Activated CD8-positive, alpha-beta memory T cell treated with anti-CD3 and anti-CD28 coated beads for 36 hours (primary cell): ENCODE measurements around the gene ERC1. TPM values are rescaled to one million over a fixed set of nuclear protein-coding genes. Genes with fewer than 3 reads are reported as not detected.
"Not testable (repeated sequence)": the region's sequence is repeated elsewhere in the genome, so short reads cannot be mapped to it uniquely, and the experiment has no call there.

Experiments used
- CTCF ChIA-PET: fragments of 350-600 bp; sonication (Branson Sonifier 250); formaldehyde crosslinking; loops from one replicate; lab custom pipeline; 2021; ENCODE audit warnings: antibody characterized with exemption; lab: Charles Lee
- POLR2A ChIA-PET: fragments of 350-600 bp; sonication (Branson Sonifier 250); formaldehyde crosslinking; loops from one replicate; lab custom pipeline; 2021; ENCODE audit warnings: antibody characterized with exemption; lab: Charles Lee
- total RNA-seq, 2 experiments: library from RNA; stranded (reverse); gene quantifications; one replicate each; pipeline ENCODE4 v1.2.3, GENCODE V29; 2021

The ERC1 gene
- total RNA-seq, 2 experiments from 2014 or later = 24.2 to 25.8 TPM

DNA sequence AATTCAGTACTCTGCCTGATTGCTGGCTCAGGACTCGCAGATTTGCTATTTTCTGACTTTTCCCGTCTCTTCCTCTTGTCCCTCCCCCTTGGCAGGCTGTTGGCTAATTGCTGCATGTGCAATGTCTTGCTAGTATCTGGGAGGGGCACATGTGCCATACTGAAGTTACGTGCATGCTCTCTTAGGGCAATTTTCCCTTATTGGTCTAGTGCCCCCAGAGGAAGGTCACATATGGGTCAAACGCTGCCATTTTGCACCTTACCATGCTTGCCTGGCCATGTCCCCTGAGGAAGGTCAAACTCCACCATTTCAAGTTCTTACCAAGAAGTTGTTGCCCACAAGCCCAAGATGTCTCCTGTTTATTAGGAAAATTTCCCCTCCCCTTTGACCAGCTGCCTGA lies 13.9 kb upstream of the ERC1 start:
- POLR2A ChIA-PET = no interaction called here
- CTCF ChIA-PET = no interaction called here

- POLR2A ChIA-PET = no interaction called here
- CTCF ChIA-PET = no interaction called here
These were observed 11.7 kb upstream of the ERC1 start for GRCh38 chr12:979349-979748.

DNA sequence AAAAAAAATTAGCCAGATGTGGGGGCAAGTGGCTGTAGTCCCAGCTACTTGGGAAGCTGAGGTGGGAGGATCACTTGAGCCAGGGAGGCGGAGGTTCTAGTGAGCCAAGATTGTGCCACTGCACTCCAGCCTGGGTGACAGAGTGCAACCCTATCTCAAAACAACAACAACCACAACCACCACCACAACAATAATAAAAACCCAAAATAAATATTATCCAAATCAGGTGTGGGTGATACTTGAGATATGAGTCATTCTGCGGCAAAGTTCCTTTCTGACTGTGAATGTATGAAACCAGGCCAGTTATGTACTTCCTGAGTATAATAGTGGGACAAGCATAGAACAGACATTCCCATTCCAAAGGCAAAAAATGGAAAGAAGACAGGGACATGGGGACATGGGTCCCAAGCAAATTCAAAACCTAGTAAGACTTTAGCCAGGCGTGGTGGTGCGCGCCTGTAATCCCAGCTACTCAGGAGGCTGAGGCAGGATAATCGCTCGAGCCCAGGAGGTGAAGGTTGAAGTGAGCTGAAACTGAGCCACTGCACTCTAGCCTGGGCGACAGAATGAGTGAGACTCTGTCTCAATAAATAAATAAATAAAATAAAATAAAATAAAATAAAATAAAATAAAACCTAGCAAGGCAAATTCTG lies 9.7 kb upstream of the ERC1 start:
- ChIA-PET CTCF (no interaction called here), POLR2A (interaction anchor here (0.6 kb wide), 2 partner anchors 161 to 444 kb away, joined by 3 to 4 read pairs; no protein-coding TSS in a partner anchor)

- ChIA-PET CTCF (no interaction called here), POLR2A (interaction anchor here (0.7 kb wide), 1 partner anchor 19 kb away, joined by 6 read pairs; no protein-coding TSS in a partner anchor)
These were observed 9.1 kb upstream of the ERC1 start for GRCh38 chr12:981961-982360.

- ChIA-PET POLR2A (no interaction called here), CTCF (no interaction called here)
These were observed 2.4 kb upstream of the ERC1 start for GRCh38 chr12:988646-989045.

GRCh38 chr12:989051-989450 lies 2.0 kb upstream of the ERC1 start:
- POLR2A ChIA-PET = no interaction called here
- CTCF ChIA-PET = no interaction called here

GRCh38 chr12:989751-990660 lies 1.0 kb upstream of the ERC1 start:
- ChIA-PET CTCF (interaction anchor here (0.8 to 1.3 kb wide), 2 partner anchors 11 to 41 kb away, joined by 3 to 4 read pairs; partner anchors contain the start of gene RAD52), POLR2A (interaction anchor here (0.6 to 1.0 kb wide), 3 partner anchors 600 to 609 kb away, joined by 3 to 15 read pairs (median 4); no protein-coding TSS in a partner anchor)

GRCh38 chr12:991350-992333 lies 619 bp downstream of the ERC1 start:
- ChIA-PET POLR2A (interaction anchor here (0.6 to 0.9 kb wide), 2 partner anchors 114 to 601 kb away, joined by 3 read pairs; no protein-coding TSS in a partner anchor), CTCF (interaction anchor here (0.7 to 1.1 kb wide), 2 partner anchors 42 to 244 kb away, joined by 3 to 4 read pairs; partner anchors contain the start of gene RAD52)

GRCh38 chr12:992647-993046 lies 1.6 kb downstream of the ERC1 start:
- POLR2A ChIA-PET = interaction anchor here (0.6 kb wide), 1 partner anchor 478 kb away, joined by 3 read pairs; no protein-coding TSS in a partner anchor
- CTCF ChIA-PET = no interaction called here

DNA sequence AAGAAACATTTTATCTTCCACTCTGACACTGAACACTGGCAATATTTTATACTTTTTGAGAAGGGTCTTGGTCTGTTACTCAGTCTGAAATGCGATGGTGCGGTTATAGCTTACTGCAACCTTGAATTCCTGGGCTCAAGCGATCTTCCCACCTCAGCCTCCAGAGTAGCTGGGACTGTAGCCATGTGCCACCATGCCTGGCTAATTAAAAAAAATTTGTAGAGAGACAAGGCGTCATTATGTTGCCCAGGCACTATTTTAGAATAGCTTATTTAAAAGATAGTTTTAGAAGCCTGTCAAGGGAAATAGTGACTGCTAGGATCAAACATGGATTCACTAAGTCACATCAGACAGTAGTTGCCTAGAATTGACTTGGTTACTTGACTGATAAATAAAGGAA lies 5.9 kb downstream of the ERC1 start:
- ChIA-PET POLR2A (no interaction called here), CTCF (no interaction called here)

DNA sequence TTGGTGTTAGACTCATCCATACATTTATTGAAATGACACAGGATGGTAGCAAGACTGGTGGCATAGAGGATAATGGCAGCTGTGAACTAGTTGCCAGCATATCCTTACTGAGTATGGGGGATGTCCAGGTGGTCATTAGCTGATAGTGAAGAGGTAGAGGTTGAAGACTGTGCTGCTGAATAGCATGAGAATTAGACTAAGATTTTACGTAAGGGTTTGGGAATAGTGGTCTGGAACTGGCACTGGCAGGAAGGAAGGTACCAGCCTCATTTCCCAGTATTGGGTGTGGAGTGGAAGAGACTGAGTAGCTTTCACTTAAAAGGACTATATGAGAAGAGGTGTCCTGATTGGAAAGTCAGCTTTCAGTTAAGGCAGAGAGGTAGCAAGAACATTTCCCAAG lies 6.5 kb downstream of the ERC1 start:
- CTCF ChIA-PET = no interaction called here
- POLR2A ChIA-PET = no interaction called here

- CTCF ChIA-PET = no interaction called here
- POLR2A ChIA-PET = no interaction called here
These were observed 7.2 kb downstream of the ERC1 start for GRCh38 chr12:998020-998874.

DNA sequence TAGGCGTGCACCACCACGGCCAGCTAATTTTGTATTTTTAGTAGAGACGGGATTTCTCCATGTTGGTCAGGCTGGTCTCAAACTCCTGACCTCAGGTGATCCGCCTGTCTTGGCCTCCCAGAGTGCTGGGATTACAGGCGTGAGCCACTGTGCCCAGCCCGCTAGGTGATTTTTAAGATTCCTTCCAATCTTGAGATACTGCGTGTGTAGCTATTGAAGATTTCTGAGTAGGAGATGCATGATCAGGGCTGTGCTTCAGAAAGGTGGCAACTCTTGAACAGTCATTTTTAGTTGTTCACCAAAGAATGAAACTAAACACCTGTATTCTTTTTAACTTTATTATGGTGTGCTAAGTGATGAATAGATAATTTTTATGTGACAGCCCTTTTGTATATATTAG lies 8.7 kb downstream of the ERC1 start:
- POLR2A ChIA-PET, CTCF ChIA-PET: not testable (repeated sequence)

DNA sequence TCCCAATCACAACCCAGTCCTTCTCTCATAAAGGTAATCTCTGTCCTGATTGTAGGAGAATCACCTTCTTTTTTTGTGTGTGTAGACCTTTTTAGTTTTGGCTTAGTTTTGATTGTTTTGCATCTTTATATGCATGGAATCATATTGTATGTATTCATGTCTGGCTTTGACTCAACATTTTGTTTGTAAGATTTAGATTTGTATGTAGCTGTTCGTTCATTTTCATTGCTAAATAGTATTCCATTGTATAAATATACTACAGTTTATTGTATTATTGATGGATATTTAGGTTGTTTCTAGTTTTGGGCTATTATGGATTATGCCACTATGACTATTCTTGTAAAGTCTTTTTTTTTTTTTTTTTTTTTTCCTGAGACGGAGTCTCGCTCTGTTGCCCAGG lies 10.5 kb downstream of the ERC1 start:
- ChIA-PET CTCF (interaction anchor here (0.6 to 1.0 kb wide), 4 partner anchors 11 to 796 kb away, joined by 3 to 4 read pairs (median 3); no protein-coding TSS in a partner anchor), POLR2A (no interaction called here)

- CTCF ChIA-PET = interaction anchor here (0.7 kb wide), 1 partner anchor 340 kb away, joined by 3 read pairs; no protein-coding TSS in a partner anchor
- POLR2A ChIA-PET = no interaction called here
These were observed 12.7 kb downstream of the ERC1 start for GRCh38 chr12:1003600-1004271.

GRCh38 chr12:1006255-1006654 lies 15.2 kb downstream of the ERC1 start:
- ChIA-PET POLR2A (no interaction called here), CTCF (no interaction called here)

DNA sequence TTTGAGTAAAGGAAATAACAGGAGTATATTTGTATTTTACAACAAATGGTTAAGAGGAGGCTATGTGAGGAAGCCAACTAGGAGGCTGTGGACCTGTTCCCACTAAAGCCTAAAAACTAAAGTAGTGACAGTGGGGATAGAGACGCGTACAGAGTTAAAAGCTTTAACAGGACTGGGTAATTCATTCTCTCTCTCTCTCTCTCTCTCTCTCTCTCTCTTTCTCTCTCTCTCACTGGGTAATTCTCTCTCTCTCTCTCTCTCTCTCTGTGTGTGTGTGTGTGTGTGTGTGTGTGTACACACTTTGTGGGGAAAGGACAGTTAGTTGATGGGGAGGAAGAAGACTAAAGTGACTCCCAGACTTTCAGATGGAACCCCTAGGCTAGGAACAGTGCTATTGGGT lies 16.3 kb downstream of the ERC1 start:
- POLR2A ChIA-PET = no interaction called here
- CTCF ChIA-PET = no interaction called here
